Heart right ventricle (tissue), 16 donors: ENCODE results near the gene RC3H1. TPM values are rescaled to one million over a fixed set of nuclear protein-coding genes. Genes with fewer than 3 reads are reported as not detected.

ENCODE experiments used
- ATAC-seq, 8 donors: fragments of 200-7000 bp; cut with Tn5 transposase; one replicate each; pipeline ENCODE4 v1.9.1; 2020; ENCODE audit warnings: mild to moderate bottlenecking in 8 of 8, moderate library complexity in 8 of 8, moderate number of reproducible peaks in 1 of 8
- DNase-seq, 2 donors: peaks; one replicate each; pipeline ENCODE4 v3.0.0-alpha.2; 2020
- H3K27ac ChIP-seq, 10 donors: fragments of 200-600 bp; sonication (generic) in 2 of 10; one replicate each; pipeline versions ENCODE4 v1.5.0 to v1.8.0; 2020 to 2022; ENCODE audit warnings: mild to moderate bottlenecking in 3 of 10
- H3K27me3 ChIP-seq, 7 donors: fragments of 200-600 bp; one replicate each; pipeline ENCODE4 v1.8.0; 2021 to 2022; ENCODE audit warnings: mild to moderate bottlenecking in 2 of 7
- H3K36me3 ChIP-seq, 9 donors: fragments of 200-600 bp; sonication (generic) in 1 of 9; one replicate each; pipeline versions ENCODE4 v1.5.0 to v1.8.0; 2020 to 2022; ENCODE audit warnings: mild to moderate bottlenecking in 2 of 9
- H3K4me1 ChIP-seq, 9 donors: fragments of 200-600 bp; sonication (generic) in 1 of 9; one replicate each; pipeline versions ENCODE4 v1.5.0 to v1.8.0; 2020 to 2022; ENCODE audit warnings: mild to moderate bottlenecking in 4 of 9
- H3K4me3 ChIP-seq, 10 donors: fragments of 200-600 bp; sonication (generic) in 2 of 10; one replicate each; pipeline versions ENCODE4 v1.5.0 to v1.8.0; 2020 to 2022; ENCODE audit warnings: mild to moderate bottlenecking in 7 of 10, moderate library complexity in 2 of 10
- H3K9me3 ChIP-seq, 11 donors: fragments of 200-600 bp in 10 of 11; sonication (generic) in 2 of 11; one replicate each; pipeline versions ENCODE4 v1.5.0 to v1.8.0; 2013 to 2022; ENCODE audit warnings: mild to moderate bottlenecking in 2 of 11, control low read depth in 1 of 11, moderate library complexity in 1 of 11
- WGBS, 2 donors: extraction: QIAGEN DNeasy Blood & Tissue Kit; methylation state at CpG; one replicate each; pipeline ENCODE4 v1.1.7; 2013; ENCODE audit warnings: inconsistent platforms in 1 of 2; 5-methylcytosine and 5-hydroxymethylcytosine counted together
- intact Hi-C, 10 donors: fragments of 100-400 bp; cut with DNase I; formaldehyde crosslinking; loops; one replicate each; pipeline versions ENCODE4 v1.11.1 to v1.14.2; 2022
- polyA plus RNA-seq, 2 donors: library from polyadenylated mRNA; stranded (reverse); fragments of 200-250 nt; gene quantifications; one replicate each; pipeline ENCODE4 v1.2.3, GENCODE V29; 2013
- total RNA-seq, 10 donors: library from RNA; stranded (reverse); fragmentation: NEBNext Ultra II Directional in 3 of 10; extraction: Animal tissue kit (Norgen Biotek cat#: 25700) in 3 of 10; gene quantifications; one replicate each; pipeline versions ENCODE4 v1.2.1 to v1.2.4, GENCODE V29; 2021 to 2023
- TF ChIP-seq, protein P1 (sequence below), 9 donors: fragments of 200-600 bp; sonication (generic) in 2 of 9; IDR thresholded peaks; one replicate each; pipeline versions ENCODE4 v1.5.0 to v1.8.0; 2021 to 2022; ENCODE audit warnings: antibody characterized with exemption in 9 of 9, mild to moderate bottlenecking in 5 of 9, moderate library complexity in 1 of 9
- donor health status: Arrhythmogenic right ventricular cardiomyopathy.
- donor health status: ischemic (EF 13 %, LVEDD 7.1; RV severe dilation, severe dysfunction).
- donor health status: healthy with polysubstance abuse.
- donor health status: DM: no; HTN: yes; CAD: no.
- donor health status: DM: no; HTN: no; CAD: no.
- donor health status: ischemic (EF 25% LVEDD 6.9; RV normal size, moderate dysfunction).
- donor health status: ischemic (EF 25% LVEDD 5.7; RV mildly dilated, moderate dysfunction).
- donor health status: healthy.
- donor health status: DM: yes; HTN: yes; CAD: no.
- donor health status: Ischemic cardiomyopathy.
- donor health status: ischemic (EF 35%, LVEDD 5.7; RV mildly dilated, moderate dysfunction).
- donor health status: nonischemic (EF 11% LVEDD 7.7; RV severe dilation, severe dysfunction).
- donor health status: DM: yes; HTN: yes; CAD: no.
- donor health status: PGD.
- donor health status: ischemic (EF 29% LVEDD 5.4; RV normal size, mild dysfunction).
- donor health status: nonischemic (EF 23%, LVEDD 6.1; RV moderate dilation, normal function).

RC3H1 gene
- total and polyA plus RNA-seq, 12 donors = 1.7 to 26.5 (median 23.4) TPM

DNA sequence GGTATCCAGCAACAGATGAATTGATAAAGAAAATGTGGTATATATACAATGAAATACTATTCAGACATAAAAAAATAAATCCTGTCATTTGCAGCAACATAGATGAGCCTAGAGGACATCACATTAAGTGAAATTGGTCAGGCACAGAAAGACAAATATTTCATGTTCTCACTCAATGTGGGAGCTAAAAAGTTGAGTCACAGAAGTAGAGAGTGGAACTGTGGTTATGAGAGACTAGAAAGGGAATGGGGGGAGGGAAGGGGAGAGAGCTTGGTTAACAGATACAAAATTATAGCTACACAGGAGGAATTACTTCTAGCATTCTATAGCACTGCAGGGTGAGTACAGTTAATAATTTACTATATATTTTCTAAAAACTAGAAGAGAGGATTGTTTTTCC, 68.0 kb downstream of the RC3H1 start:
- Histone ChIP-seq H3K4me3 (no peak overlapping the region), H3K36me3 (peaks cover 0 to 100% (median 56%) of the 10 kb centered on the region in 9 donors), H3K27ac (no peak overlapping the region), H3K27me3 (no peaks in the 10 kb centered on the region), H3K4me1 (no peaks in the 10 kb centered on the region), H3K9me3 (no peaks in the 10 kb centered on the region)
- intact Hi-C loops = no loop called here
- ATAC-seq (no peak), DNase-seq (no peak)
- TF ChIP-seq, protein P1, sequence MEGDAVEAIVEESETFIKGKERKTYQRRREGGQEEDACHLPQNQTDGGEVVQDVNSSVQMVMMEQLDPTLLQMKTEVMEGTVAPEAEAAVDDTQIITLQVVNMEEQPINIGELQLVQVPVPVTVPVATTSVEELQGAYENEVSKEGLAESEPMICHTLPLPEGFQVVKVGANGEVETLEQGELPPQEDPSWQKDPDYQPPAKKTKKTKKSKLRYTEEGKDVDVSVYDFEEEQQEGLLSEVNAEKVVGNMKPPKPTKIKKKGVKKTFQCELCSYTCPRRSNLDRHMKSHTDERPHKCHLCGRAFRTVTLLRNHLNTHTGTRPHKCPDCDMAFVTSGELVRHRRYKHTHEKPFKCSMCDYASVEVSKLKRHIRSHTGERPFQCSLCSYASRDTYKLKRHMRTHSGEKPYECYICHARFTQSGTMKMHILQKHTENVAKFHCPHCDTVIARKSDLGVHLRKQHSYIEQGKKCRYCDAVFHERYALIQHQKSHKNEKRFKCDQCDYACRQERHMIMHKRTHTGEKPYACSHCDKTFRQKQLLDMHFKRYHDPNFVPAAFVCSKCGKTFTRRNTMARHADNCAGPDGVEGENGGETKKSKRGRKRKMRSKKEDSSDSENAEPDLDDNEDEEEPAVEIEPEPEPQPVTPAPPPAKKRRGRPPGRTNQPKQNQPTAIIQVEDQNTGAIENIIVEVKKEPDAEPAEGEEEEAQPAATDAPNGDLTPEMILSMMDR (IDR thresholded peaks at IDR 0.05) = no peak

DNA sequence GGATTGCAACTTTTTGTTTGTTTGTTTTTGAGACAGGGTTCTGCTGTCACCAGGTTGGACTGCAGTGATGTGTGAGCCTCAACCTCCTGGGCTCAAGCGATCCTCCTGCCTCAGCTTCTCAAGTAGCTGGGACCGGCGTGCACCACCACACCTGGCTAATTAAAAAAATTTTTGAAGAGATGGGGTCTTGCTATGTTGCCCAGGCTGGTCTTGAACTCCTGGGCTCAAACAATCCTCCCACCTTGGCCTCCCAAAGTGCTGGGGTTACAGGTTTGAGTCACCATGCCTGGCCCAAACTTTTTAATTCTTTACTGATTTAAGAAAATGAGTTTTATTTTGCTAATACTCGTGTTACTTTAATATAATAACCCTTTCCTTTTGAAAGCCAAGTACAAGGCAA, 73.6 kb downstream of the RC3H1 start:
- Histone ChIP-seq H3K4me1 (no peaks in the 10 kb centered on the region), H3K9me3 (no peaks in the 10 kb centered on the region), H3K27me3 (no peaks in the 10 kb centered on the region), H3K4me3 (no peak overlapping the region), H3K36me3 (peaks cover 0 to 100% (median 62%) of the 10 kb centered on the region in 9 donors), H3K27ac (no peak overlapping the region)
- ATAC-seq (no peak), DNase-seq (no peak)
- TF ChIP-seq, protein P1 (IDR thresholded peaks at IDR 0.05) = no peak
- 94 to 98% methylated on average over 4 of the region's 4 CpGs for WGBS, 2 donors
- intact Hi-C loops = loop anchor here in 1 of 10 donors (5.0 kb wide), 1 partner anchor 34 kb away; no protein-coding TSS in a partner anchor

DNA sequence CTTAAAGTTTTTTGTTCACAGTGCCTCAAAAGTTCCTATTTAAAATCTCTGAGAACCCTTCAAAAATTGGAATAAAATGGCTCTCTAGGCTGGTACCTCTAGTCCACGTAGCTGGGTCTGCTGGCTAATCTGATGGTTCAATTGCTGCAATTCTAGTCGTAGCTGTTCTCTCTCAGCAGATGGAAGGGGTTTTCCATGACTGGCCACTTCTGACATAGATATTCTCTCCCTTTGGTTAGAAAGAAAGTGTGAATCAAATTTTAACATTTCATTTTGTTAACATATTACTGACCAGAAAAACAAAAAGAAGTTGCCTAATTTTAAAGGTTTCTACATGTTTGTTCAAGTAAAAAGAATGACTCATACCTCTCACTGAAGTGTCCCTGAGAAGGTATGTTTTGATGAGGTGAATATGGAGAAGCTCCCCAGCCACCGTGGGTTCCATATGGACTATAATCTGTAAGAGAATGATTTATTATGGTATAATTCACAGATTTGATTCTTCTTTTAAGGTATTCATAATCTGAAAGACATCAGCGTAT, 75.7 kb downstream of the RC3H1 start:
- intact Hi-C loops = loop anchor here in 1 of 10 donors (5.0 kb wide), 1 partner anchor 36 kb away; no protein-coding TSS in a partner anchor
- no peak overlapping the region for H3K27ac ChIP-seq
- no peak for DNase-seq
- peaks cover 0 to 100% (median 62%) of the 10 kb centered on the region in 9 donors for H3K36me3 ChIP-seq
- WGBS, 2 donors = 89 to 90% methylated on average over 4 of the region's 4 CpGs
- no peaks in the 10 kb centered on the region for H3K27me3 ChIP-seq
- no peaks in the 10 kb centered on the region for H3K4me1 ChIP-seq
- TF ChIP-seq, protein P1 (IDR thresholded peaks at IDR 0.05) = no peak
- H3K4me3 ChIP-seq = no peak overlapping the region
- no peak for ATAC-seq
- no peaks in the 10 kb centered on the region for H3K9me3 ChIP-seq

DNA sequence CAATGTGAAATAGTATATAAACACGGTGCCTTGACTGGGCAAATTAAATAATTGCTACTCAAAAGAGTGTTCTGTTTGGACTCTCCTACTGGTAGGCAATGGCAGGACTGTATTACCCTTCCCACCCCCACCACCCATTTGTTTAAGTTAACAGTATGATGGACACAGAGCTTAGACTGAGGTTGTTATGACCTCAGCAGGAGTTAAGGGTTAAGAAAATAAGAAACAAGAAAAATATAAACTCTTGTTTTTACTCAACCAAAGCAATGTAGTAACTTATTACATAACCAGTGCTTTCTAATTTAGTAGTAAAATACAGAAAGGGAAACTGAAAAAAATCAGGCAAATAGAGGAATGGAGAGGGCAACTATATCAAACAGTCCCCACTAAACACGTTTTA, 85.1 kb downstream of the RC3H1 start:
- TF ChIP-seq, protein P1 (IDR thresholded peaks at IDR 0.05) = no peak
- no peaks in the 10 kb centered on the region for H3K9me3 ChIP-seq
- H3K36me3 ChIP-seq = peaks cover 3 to 100% (median 54%) of the 10 kb centered on the region in 9 donors
- 84 to 85% methylated on average over 2 of the region's 2 CpGs for WGBS, 2 donors
- intact Hi-C loops = no loop called here
- no peak overlapping the region for H3K27ac ChIP-seq
- H3K4me3 ChIP-seq = no peak overlapping the region
- no peaks in the 10 kb centered on the region for H3K27me3 ChIP-seq
- ATAC-seq = no peak
- H3K4me1 ChIP-seq = no peaks in the 10 kb centered on the region
- DNase-seq = no peak
